Stimulated activated CD4-positive, alpha-beta T cell treated with anti-CD3 and anti-CD28 coated beads, Interleukin-15, amount 100 ng/mL, for 24 hours (primary cell): Measurements from ENCODE around the gene SPIRE1.

Experiments used
- DNase-seq: peaks from one replicate; pipeline ENCODE4 v3.0.0-alpha.2; 2020

Gene SPIRE1

GRCh38 chr18:12406371-12407111, 251.4 kb downstream of the SPIRE1 start:
- DNase-seq, result no peak

- no peak for DNase-seq
Observed at GRCh38 chr18:12405066-12405465, 252.8 kb downstream of the SPIRE1 start.

- DNase-seq, result no peak
Observed at GRCh38 chr18:12403601-12404506, 254.1 kb downstream of the SPIRE1 start.

- DNase-seq, result no peak
Observed at GRCh38 chr18:12401881-12402280, 256.0 kb downstream of the SPIRE1 start.

GRCh38 chr18:12399231-12399630, 258.7 kb downstream of the SPIRE1 start:
- no peak for DNase-seq

- DNase-seq, result no peak
Observed at GRCh38 chr18:12398625-12399024, 259.3 kb downstream of the SPIRE1 start.

- no peak for DNase-seq
Observed at GRCh38 chr18:12397793-12398192, 260.1 kb downstream of the SPIRE1 start.

- DNase-seq, result no peak
Observed at GRCh38 chr18:12397254-12397653, 260.7 kb downstream of the SPIRE1 start.
